Thyroid gland (tissue), 4 donors: ENCODE measurements around the gene PLAGL2.

ENCODE experiments used
- POLR2A ChIP-seq, 2 donors: fragments of 450-650 bp; IDR thresholded peaks; one replicate each; pipeline ENCODE4 v1.6.1; 2017; ENCODE audit warnings: antibody characterized with exemption in 2 of 2, mild to moderate bottlenecking in 2 of 2, moderate library complexity in 1 of 2
- TF ChIP-seq, protein P1 (sequence below), 6 experiments: fragments of 200-600 bp in 3 of 6; fragments of 450-650 bp in 3 of 6; sonication (generic) in 3 of 6; IDR thresholded peaks; one replicate each; pipeline ENCODE4 v1.5.1; 2016 to 2019; ENCODE audit warnings: antibody characterized with exemption in 6 of 6, mild to moderate bottlenecking in 2 of 6, inconsistent platforms in 1 of 6, moderate library complexity in 1 of 6

DNA sequence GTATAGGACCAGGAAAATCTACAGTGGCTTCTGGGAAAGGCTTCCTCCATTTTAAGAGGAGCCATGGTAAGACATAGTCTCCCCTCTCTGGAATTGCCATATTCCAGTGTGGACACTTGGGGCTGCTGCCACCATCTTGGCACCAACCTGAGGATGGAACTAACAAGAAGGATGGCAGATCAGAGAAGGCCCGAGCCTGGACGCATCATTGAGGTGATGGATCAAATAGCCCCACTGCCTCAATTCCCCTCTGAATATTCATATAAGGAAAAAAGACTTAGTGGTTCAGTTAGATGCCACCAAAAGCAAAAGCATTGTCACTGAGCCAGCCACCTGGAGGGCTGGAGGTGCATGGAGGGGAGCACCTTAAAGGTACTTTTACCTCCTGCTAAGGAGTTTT lies 25.9 kb downstream of the PLAGL2 start:
- TF ChIP-seq, protein P1, sequence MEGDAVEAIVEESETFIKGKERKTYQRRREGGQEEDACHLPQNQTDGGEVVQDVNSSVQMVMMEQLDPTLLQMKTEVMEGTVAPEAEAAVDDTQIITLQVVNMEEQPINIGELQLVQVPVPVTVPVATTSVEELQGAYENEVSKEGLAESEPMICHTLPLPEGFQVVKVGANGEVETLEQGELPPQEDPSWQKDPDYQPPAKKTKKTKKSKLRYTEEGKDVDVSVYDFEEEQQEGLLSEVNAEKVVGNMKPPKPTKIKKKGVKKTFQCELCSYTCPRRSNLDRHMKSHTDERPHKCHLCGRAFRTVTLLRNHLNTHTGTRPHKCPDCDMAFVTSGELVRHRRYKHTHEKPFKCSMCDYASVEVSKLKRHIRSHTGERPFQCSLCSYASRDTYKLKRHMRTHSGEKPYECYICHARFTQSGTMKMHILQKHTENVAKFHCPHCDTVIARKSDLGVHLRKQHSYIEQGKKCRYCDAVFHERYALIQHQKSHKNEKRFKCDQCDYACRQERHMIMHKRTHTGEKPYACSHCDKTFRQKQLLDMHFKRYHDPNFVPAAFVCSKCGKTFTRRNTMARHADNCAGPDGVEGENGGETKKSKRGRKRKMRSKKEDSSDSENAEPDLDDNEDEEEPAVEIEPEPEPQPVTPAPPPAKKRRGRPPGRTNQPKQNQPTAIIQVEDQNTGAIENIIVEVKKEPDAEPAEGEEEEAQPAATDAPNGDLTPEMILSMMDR (IDR thresholded peaks at IDR 0.05), result no peak
- no peak for TF ChIP-seq POLR2A (IDR thresholded peaks at IDR 0.05)
